ENCODE data around the gene TBL2.
"Not testable (repeated sequence)": the region's sequence is repeated elsewhere in the genome, so short reads cannot be mapped to it uniquely, and the experiment has no call there.

DNA sequence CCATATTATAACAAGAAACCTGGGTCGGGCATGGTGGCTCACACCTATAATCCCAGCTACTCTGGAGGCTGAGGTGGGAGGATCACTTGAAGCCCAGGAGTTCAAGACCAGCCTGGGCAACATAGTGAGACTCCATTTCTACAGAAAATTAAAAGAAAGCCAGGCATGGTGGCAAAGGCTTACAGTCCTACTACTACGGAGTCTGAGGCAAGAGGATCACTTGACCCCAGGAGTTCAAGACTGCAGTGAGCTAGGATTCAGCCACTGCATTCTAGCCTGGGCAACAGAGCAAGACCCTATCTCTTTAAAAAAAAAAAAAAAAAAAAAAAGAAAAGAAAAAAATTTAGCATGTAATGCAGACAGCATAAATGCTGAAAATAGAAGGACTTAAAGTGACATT is 39.9 kb downstream of the TBL2 start:
- TF ChIP-seq, protein P1, sequence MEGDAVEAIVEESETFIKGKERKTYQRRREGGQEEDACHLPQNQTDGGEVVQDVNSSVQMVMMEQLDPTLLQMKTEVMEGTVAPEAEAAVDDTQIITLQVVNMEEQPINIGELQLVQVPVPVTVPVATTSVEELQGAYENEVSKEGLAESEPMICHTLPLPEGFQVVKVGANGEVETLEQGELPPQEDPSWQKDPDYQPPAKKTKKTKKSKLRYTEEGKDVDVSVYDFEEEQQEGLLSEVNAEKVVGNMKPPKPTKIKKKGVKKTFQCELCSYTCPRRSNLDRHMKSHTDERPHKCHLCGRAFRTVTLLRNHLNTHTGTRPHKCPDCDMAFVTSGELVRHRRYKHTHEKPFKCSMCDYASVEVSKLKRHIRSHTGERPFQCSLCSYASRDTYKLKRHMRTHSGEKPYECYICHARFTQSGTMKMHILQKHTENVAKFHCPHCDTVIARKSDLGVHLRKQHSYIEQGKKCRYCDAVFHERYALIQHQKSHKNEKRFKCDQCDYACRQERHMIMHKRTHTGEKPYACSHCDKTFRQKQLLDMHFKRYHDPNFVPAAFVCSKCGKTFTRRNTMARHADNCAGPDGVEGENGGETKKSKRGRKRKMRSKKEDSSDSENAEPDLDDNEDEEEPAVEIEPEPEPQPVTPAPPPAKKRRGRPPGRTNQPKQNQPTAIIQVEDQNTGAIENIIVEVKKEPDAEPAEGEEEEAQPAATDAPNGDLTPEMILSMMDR (IDR thresholded peaks at IDR 0.05; ENCODE audit: low read length): not testable (repeated sequence)
- not testable (repeated sequence) for TF ChIP-seq EZH2 (optimal IDR thresholded peaks at IDR 0.05; ENCODE audit: low read depth, low read length); EZH2phosphoT487 (IDR thresholded peaks at IDR 0.05; ENCODE audit: low read length)

Data from MM.1S (cell line).